Endothelial cell of umbilical vein (primary cell): ENCODE results near the gene ACE. TPM values are rescaled to one million over a fixed set of nuclear protein-coding genes. Genes with fewer than 3 reads are reported as not detected.

Experiments used
- BruUV-seq: library from RNA; stranded (reverse); fragments of 400-500 nt; replicated peaks from 2 replicates; lab custom pipeline; 2021; lab: Mats Ljungman, UMichigan
- CTCF ChIA-PET: fragments of 300-600, 350-600 bp; sonication (Branson Sonifier 250); formaldehyde crosslinking; loops from one replicate; lab custom pipeline; 2021; ENCODE audit warnings: antibody characterized with exemption, inconsistent platforms; lab: Charles Lee
- POLR2A ChIA-PET: fragments of 300-600, 350-600 bp; sonication (Branson Sonifier 250); formaldehyde crosslinking; loops from one replicate; lab custom pipeline; 2021; ENCODE audit warnings: antibody characterized with exemption, inconsistent platforms; lab: Charles Lee
- DNase-seq: peaks from one replicate; pipeline ENCODE4 v3.0.0-alpha.2; 2011; ENCODE audit warnings: low read depth, low spot score
- FAIRE-seq: peaks from 2 replicates; lab custom pipeline; 2011; peaks lifted over from hg19 to GRCh38; lab: Jason Lieb, UNC
- H2AFZ ChIP-seq: 2 replicates; pipeline ENCODE4 v1.6.0; 2012; ENCODE audit warnings: low read depth, low read length, control low read depth, inconsistent platforms
- H3K27ac ChIP-seq: 2 replicates; pipeline ENCODE4 v1.5.1; 2011; ENCODE audit warnings: low read depth, mild to moderate bottlenecking, control low read depth, low read length, moderate library complexity; ENCODE audit not compliant: insufficient read depth
- H3K27me3 ChIP-seq, 2 experiments: 2 replicates each; pipeline versions ENCODE4 v1.6.0 to v1.6.1; 2011; ENCODE audit warnings: low read length in 2 of 2, mixed read lengths in 1 of 2; ENCODE audit not compliant: control insufficient read depth in 2 of 2, insufficient read depth in 2 of 2
- H3K36me3 ChIP-seq, 2 experiments: 2 replicates in 1 of 2; 3 replicates in 1 of 2; pipeline ENCODE4 v1.5.1; 2011; ENCODE audit warnings: low read length in 2 of 2, mild to moderate bottlenecking in 1 of 2, moderate library complexity in 1 of 2; ENCODE audit not compliant: control insufficient read depth in 2 of 2, insufficient read depth in 2 of 2; ENCODE audit errors: extremely low read depth in 1 of 2
- H3K4me1 ChIP-seq: 3 replicates; pipeline ENCODE4 v1.5.1; 2011; ENCODE audit warnings: mild to moderate bottlenecking, low read length; ENCODE audit not compliant: control insufficient read depth, insufficient read depth; ENCODE audit errors: extremely low read depth
- H3K4me2 ChIP-seq: 2 replicates; pipeline ENCODE4 v1.6.1; 2011; ENCODE audit warnings: low read length, control low read depth, mixed read lengths; ENCODE audit not compliant: insufficient read depth
- H3K4me3 ChIP-seq, 3 experiments: fragments of 200-600 bp in 1 of 3; sonication (generic), shearing (Covaris generic) in 1 of 3; replicated peaks in 1 of 3; 2 replicates each; pipeline ENCODE4 v1.5.1; 2011 to 2016; ENCODE audit warnings: control low read depth in 3 of 3, low read length in 3 of 3, mild to moderate bottlenecking in 2 of 3, inconsistent platforms in 1 of 3, low read depth in 1 of 3, moderate library complexity in 1 of 3; ENCODE audit not compliant: insufficient read depth in 1 of 3
- H3K79me2 ChIP-seq: 2 replicates; pipeline ENCODE4 v1.6.0; 2012; ENCODE audit warnings: low read length, inconsistent platforms; ENCODE audit not compliant: control insufficient read depth, insufficient read depth
- H3K9ac ChIP-seq: replicated peaks from 2 replicates; pipeline ENCODE3; 2011; ENCODE audit warnings: low read length, control low read depth; ENCODE audit not compliant: insufficient read depth; ENCODE audit errors: extremely low read depth
- H3K9me1 ChIP-seq: replicated peaks from 3 replicates; pipeline ENCODE4 v1.6.0; 2011; ENCODE audit warnings: mild to moderate bottlenecking, low read length; ENCODE audit not compliant: control insufficient read depth, insufficient read depth; ENCODE audit errors: extremely low read depth
- H3K9me3 ChIP-seq: replicated peaks from 2 replicates; pipeline ENCODE4 v1.5.1; 2012; ENCODE audit warnings: low read length, inconsistent platforms; ENCODE audit not compliant: control insufficient read depth, insufficient read depth
- H4K20me1 ChIP-seq: replicated peaks from 2 replicates; pipeline ENCODE3; 2011; ENCODE audit warnings: mild to moderate bottlenecking, low read length; ENCODE audit not compliant: control insufficient read depth, insufficient read depth; ENCODE audit errors: extremely low read depth
- EZH2 ChIP-seq: IDR thresholded peaks from 2 replicates; pipeline ENCODE4 v1.6.1; 2012; ENCODE audit warnings: borderline replicate concordance, low read depth, mild to moderate bottlenecking, moderate library complexity, low read length, inconsistent platforms; ENCODE audit not compliant: severe bottlenecking
- FOS ChIP-seq: IDR thresholded peaks from 2 replicates; pipeline ENCODE4 v1.6.1; 2011; ENCODE audit warnings: mild to moderate bottlenecking, low read length, moderate library complexity, borderline replicate concordance; ENCODE audit not compliant: insufficient read depth
- GATA2 ChIP-seq: IDR thresholded peaks from 2 replicates; pipeline ENCODE4 v1.7.0; 2011; ENCODE audit warnings: low read depth, mild to moderate bottlenecking, moderate library complexity, mixed read lengths, low read length; ENCODE audit not compliant: insufficient read length, insufficient read depth
- JUN ChIP-seq: IDR thresholded peaks from 2 replicates; pipeline ENCODE4 v1.6.1; 2011; ENCODE audit warnings: borderline replicate concordance, low read depth; ENCODE audit not compliant: insufficient read length, insufficient read depth
- MYC ChIP-seq: IDR thresholded peaks from one replicate; pipeline ENCODE4 v1.6.1; 2011; ENCODE audit warnings: mild to moderate bottlenecking, low read depth, low read length
- POLR2A ChIP-seq: IDR thresholded peaks from 2 replicates; pipeline ENCODE4 v1.6.1; 2012; ENCODE audit warnings: low read depth, mild to moderate bottlenecking, control low read depth, low read length
- POLR2AphosphoS5 ChIP-seq: IDR thresholded peaks from 2 replicates; pipeline ENCODE4 v1.6.1; 2012; ENCODE audit warnings: low read depth, mild to moderate bottlenecking, control low read depth, low read length, moderate library complexity; ENCODE audit not compliant: insufficient read depth
- dilution Hi-C: fragments of 300-500 bp; cut with MboI; formaldehyde crosslinking; loops from one replicate; pipeline ENCODE4 v1.15.0; 2019; ENCODE audit warnings: low sequenced_read_pairs; ENCODE audit not compliant: extremely low pct_ligation_motif_present
- intact Hi-C: fragments of 100-400 bp; cut with micrococcal nuclease; formaldehyde crosslinking; loops from one replicate; pipeline ENCODE4 v1.10.0; 2022
- polyA plus RNA-seq, 4 experiments: library from polyadenylated mRNA; depleted of rRNA in 3 of 4; stranded (reverse) in 3 of 4; unstranded in 1 of 4; fragments of >200 nt; gene quantifications; 2 replicates each; pipeline versions ENCODE4 v1.2.1 to v1.2.3, GENCODE V29; 2011 to 2012; ENCODE audit warnings: missing spikeins in 1 of 4
- total RNA-seq: library from RNA; stranded (reverse); gene quantifications from 2 replicates; pipeline ENCODE4 v1.2.3, GENCODE V29; 2021
- TF ChIP-seq, protein P1 (sequence below): IDR thresholded peaks from 2 replicates; pipeline ENCODE4 v1.6.1; 2011; ENCODE audit not compliant: insufficient read depth, insufficient read length
- TF ChIP-seq, protein P2 (sequence below), 2 donors: IDR thresholded peaks; 1 replicate in 1 of 2; 2 replicates in 1 of 2; pipeline ENCODE4 v1.5.1; 2011; ENCODE audit warnings: low read length in 2 of 2, mild to moderate bottlenecking in 2 of 2, moderate library complexity in 2 of 2, control low read depth in 1 of 2, inconsistent platforms in 1 of 2, low read depth in 1 of 2; ENCODE audit not compliant: insufficient read depth in 1 of 2; ENCODE audit errors: extremely low read depth in 1 of 2

The ACE gene
- total and polyA plus RNA-seq, 2 donors (not counting 3 experiments of a cell fraction or from before 2014, with no cell fraction given) = 63.4 to 207 TPM

DNA sequence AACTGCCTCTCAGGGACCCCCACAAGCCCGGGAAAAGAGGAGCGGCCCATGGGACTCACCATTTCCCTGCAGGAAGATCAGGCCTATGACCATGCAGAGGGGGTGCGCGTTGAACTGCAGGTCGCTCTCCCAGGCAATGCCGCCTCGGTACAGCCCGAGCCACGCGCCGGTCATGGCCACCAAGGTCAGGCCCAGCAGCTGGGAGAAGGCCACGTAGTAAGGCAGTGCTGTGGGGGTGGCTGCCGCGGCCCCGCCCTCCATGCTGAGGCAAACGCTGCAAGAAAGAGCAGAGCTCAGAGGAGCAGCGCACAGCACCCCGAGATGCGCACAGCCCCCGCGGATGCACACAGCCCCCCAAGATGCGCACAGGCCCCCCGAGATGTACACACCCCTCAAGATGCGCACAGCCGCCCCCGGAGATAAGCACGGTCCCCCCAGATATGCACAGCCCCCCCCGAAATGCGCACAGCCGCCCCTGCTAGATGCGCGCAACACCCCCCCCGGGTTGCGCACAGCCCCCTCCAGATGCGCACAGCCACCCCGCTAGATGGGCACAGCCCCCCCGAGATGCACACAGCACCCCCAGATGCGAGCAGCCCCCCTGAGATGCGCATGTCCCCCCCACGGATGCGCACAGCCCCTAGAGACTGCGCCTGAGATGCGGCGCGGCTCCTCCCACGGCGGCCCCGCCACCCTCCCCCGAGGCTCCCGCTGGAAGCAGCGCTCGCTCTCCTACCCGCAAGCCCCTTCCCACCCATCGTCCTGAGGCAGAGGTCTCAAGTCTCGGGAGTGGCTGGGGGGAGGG, 39.4 kb upstream of the ACE start:
- Histone ChIP-seq H3K4me1 (peaks cover 27% of the 10 kb centered on the region), H3K27ac (no peak overlapping the region), H3K4me3 (no peak overlapping the region), H3K9me1 (no peaks in the 10 kb centered on the region), H3K9ac (no peak overlapping the region), H2AFZ (no peak overlapping the region), H3K9me3 (no peaks in the 10 kb centered on the region), H3K79me2 (no peaks in the 10 kb centered on the region), H3K4me2 (no peak overlapping the region), H3K36me3 (peaks cover 0 to 4% of the 10 kb centered on the region in 2 experiments), H3K27me3 (no peaks in the 10 kb centered on the region), H4K20me1 (no peaks in the 10 kb centered on the region)
- FAIRE-seq = no peak
- DNase-seq = no peak
- BruUV-seq = no TSS peak
- dilution Hi-C loops = no loop called here
- intact Hi-C loops = no loop called here
- no peak for TF ChIP-seq FOS
- TF ChIP-seq, protein P1, sequence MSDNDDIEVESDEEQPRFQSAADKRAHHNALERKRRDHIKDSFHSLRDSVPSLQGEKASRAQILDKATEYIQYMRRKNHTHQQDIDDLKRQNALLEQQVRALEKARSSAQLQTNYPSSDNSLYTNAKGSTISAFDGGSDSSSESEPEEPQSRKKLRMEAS = no peak
- TF ChIP-seq, protein P2, sequence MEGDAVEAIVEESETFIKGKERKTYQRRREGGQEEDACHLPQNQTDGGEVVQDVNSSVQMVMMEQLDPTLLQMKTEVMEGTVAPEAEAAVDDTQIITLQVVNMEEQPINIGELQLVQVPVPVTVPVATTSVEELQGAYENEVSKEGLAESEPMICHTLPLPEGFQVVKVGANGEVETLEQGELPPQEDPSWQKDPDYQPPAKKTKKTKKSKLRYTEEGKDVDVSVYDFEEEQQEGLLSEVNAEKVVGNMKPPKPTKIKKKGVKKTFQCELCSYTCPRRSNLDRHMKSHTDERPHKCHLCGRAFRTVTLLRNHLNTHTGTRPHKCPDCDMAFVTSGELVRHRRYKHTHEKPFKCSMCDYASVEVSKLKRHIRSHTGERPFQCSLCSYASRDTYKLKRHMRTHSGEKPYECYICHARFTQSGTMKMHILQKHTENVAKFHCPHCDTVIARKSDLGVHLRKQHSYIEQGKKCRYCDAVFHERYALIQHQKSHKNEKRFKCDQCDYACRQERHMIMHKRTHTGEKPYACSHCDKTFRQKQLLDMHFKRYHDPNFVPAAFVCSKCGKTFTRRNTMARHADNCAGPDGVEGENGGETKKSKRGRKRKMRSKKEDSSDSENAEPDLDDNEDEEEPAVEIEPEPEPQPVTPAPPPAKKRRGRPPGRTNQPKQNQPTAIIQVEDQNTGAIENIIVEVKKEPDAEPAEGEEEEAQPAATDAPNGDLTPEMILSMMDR (IDR thresholded peaks at IDR 0.05; ENCODE audit: extremely low read depth in 1 of 2, insufficient read depth in 1 of 2, low read depth in 1 of 2, low read length in 2 of 2) = no peak
- no peak for TF ChIP-seq POLR2AphosphoS5
- no peak for TF ChIP-seq POLR2A
- no peak for TF ChIP-seq GATA2
- TF ChIP-seq MYC = no peak
- no peak for TF ChIP-seq EZH2
- TF ChIP-seq JUN = no peak
- POLR2A ChIA-PET = interaction anchor here (1.1 kb wide), 1 partner anchor 44 kb away, joined by 3 read pairs; no protein-coding TSS in a partner anchor
- CTCF ChIA-PET = interaction anchor here (0.8 to 15.0 kb wide), 7 partner anchors 9 to 175 kb away, joined by 3 to 540 read pairs (median 6); partner anchors contain the start of genes ACE and CYB561
